KOPT-K1 (cell line): ENCODE measurements around the gene ETV1.
"Not testable (repeated sequence)": the region's sequence is repeated elsewhere in the genome, so short reads cannot be mapped to it uniquely, and the experiment has no call there.

Experiments used
- H3K27ac ChIP-seq: fragments of 200-600 bp; sonication (generic); 2 replicates; pipeline ENCODE4 v1.5.1; 2016; ENCODE audit warnings: antibody characterized with exemption, mild to moderate bottlenecking, low read depth, low read length; ENCODE audit not compliant: poor library complexity, severe bottlenecking
- H3K36me3 ChIP-seq: fragments of 200-600 bp; sonication (generic); 2 replicates; pipeline ENCODE4 v1.5.1; 2017; ENCODE audit warnings: antibody characterized with exemption, mild to moderate bottlenecking, low read length, moderate library complexity; ENCODE audit not compliant: insufficient read depth
- H3K9me3 ChIP-seq: fragments of 200-600 bp; sonication (generic); 2 replicates; pipeline ENCODE4 v1.5.1; 2017; ENCODE audit warnings: antibody characterized with exemption, low read length, mild to moderate bottlenecking; ENCODE audit not compliant: insufficient read depth, poor library complexity, severe bottlenecking

The ETV1 gene

GRCh38 chr7:13921062-13921461, 68.4 kb downstream of the ETV1 start:
- no peak overlapping the region for H3K27ac ChIP-seq

GRCh38 chr7:13920053-13920697, 69.3 kb downstream of the ETV1 start:
- Histone ChIP-seq H3K27ac (no peak overlapping the region), H3K36me3 (no peaks in the 10 kb centered on the region), H3K9me3 (no peaks in the 10 kb centered on the region)

More at GRCh38 chr7:13921062-13921461, 68.4 kb downstream of the ETV1 start:
- Histone ChIP-seq H3K9me3 (no peaks in the 10 kb centered on the region), H3K36me3 (no peaks in the 10 kb centered on the region)

GRCh38 chr7:13918333-13918732, 71.1 kb downstream of the ETV1 start:
- H3K36me3 ChIP-seq, H3K9me3 ChIP-seq, H3K27ac ChIP-seq: not testable (repeated sequence)

- not testable (repeated sequence) for H3K9me3 ChIP-seq, H3K27ac ChIP-seq, H3K36me3 ChIP-seq
These were observed 72.4 kb downstream of the ETV1 start for GRCh38 chr7:13917103-13917502.

- Histone ChIP-seq H3K9me3 (no peaks in the 10 kb centered on the region), H3K36me3 (no peaks in the 10 kb centered on the region), H3K27ac (no peak overlapping the region)
These were observed 73.6 kb downstream of the ETV1 start for GRCh38 chr7:13915891-13916290.

GRCh38 chr7:13912715-13913278, 76.7 kb downstream of the ETV1 start:
- H3K36me3 ChIP-seq: no peaks in the 10 kb centered on the region
- H3K9me3 ChIP-seq: no peaks in the 10 kb centered on the region

GRCh38 chr7:13911909-13912308, 77.6 kb downstream of the ETV1 start:
- Histone ChIP-seq H3K36me3 (no peaks in the 10 kb centered on the region), H3K27ac (peak overlapping the region; percentile 62), H3K9me3 (no peaks in the 10 kb centered on the region)

More at GRCh38 chr7:13912715-13913278, 76.7 kb downstream of the ETV1 start:
- H3K27ac ChIP-seq: peak overlapping the region; percentile 1

GRCh38 chr7:13910805-13911551, 78.5 kb downstream of the ETV1 start:
- no peaks in the 10 kb centered on the region for H3K36me3 ChIP-seq

GRCh38 chr7:13908667-13909397, 80.6 kb downstream of the ETV1 start:
- Histone ChIP-seq H3K27ac (peak overlapping the region; percentile 50), H3K36me3 (no peaks in the 10 kb centered on the region), H3K9me3 (no peaks in the 10 kb centered on the region)

More at GRCh38 chr7:13910805-13911551, 78.5 kb downstream of the ETV1 start:
- H3K27ac ChIP-seq: peak overlapping the region; percentile 62
- no peaks in the 10 kb centered on the region for H3K9me3 ChIP-seq

GRCh38 chr7:13907831-13908230, 81.6 kb downstream of the ETV1 start:
- no peaks in the 10 kb centered on the region for H3K36me3 ChIP-seq
- peak overlapping the region; percentile 50 for H3K27ac ChIP-seq
- H3K9me3 ChIP-seq: no peaks in the 10 kb centered on the region

- H3K9me3 ChIP-seq: no peaks in the 10 kb centered on the region
- no peaks in the 10 kb centered on the region for H3K36me3 ChIP-seq
- no peak overlapping the region for H3K27ac ChIP-seq
These were observed 84.8 kb downstream of the ETV1 start for GRCh38 chr7:13904689-13905088.

GRCh38 chr7:13904007-13904406, 85.5 kb downstream of the ETV1 start:
- H3K36me3 ChIP-seq: no peaks in the 10 kb centered on the region
- H3K9me3 ChIP-seq: no peaks in the 10 kb centered on the region
- no peak overlapping the region for H3K27ac ChIP-seq

GRCh38 chr7:13901577-13901976, 87.9 kb downstream of the ETV1 start:
- H3K9me3 ChIP-seq: no peaks in the 10 kb centered on the region
- H3K27ac ChIP-seq: no peak overlapping the region
- no peaks in the 10 kb centered on the region for H3K36me3 ChIP-seq

- H3K36me3 ChIP-seq: no peaks in the 10 kb centered on the region
These were observed 90.4 kb downstream of the ETV1 start for GRCh38 chr7:13898957-13899670.

More at GRCh38 chr7:13898957-13899670, 90.4 kb downstream of the ETV1 start:
- Histone ChIP-seq H3K9me3 (no peaks in the 10 kb centered on the region), H3K27ac (no peak overlapping the region)
